ENCODE data around the gene SLC66A1. TPM values are rescaled to one million over a fixed set of nuclear protein-coding genes. Genes with fewer than 3 reads are reported as not detected.

SLC66A1 gene
- total and polyA plus RNA-seq, 9 donors = 2.4 to 15.2 (median 10.4) TPM

DNA sequence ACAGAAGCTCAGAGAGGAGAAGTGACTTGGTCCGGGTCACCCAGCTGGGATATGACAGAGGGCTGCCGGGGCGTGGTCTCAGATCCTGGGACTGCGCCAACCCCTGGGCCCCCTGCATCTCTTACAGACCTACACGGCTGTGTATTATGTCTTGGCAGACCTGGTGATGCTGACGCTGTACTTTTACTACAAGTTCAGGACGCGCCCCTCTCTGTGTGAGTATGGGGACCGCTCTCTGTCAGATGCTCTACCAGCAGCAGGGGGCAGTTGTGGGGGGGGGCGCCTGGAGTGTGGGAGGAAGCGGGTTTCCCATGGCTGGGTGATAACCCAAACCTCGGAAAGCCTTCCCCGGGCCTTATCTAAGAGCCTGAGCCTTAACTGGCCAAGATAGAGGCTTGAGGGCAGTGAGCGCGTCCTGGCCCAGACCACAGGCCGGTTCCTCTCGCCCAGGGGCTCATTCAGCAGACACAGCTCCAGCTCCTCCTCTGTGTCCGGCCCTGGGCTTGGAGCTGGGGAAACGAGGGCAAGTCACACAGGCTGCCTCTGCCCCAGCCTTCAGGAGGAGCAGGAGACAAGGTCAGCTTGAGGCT, 13.3 kb downstream of the SLC66A1 start:
- TF ChIP-seq, protein P1, sequence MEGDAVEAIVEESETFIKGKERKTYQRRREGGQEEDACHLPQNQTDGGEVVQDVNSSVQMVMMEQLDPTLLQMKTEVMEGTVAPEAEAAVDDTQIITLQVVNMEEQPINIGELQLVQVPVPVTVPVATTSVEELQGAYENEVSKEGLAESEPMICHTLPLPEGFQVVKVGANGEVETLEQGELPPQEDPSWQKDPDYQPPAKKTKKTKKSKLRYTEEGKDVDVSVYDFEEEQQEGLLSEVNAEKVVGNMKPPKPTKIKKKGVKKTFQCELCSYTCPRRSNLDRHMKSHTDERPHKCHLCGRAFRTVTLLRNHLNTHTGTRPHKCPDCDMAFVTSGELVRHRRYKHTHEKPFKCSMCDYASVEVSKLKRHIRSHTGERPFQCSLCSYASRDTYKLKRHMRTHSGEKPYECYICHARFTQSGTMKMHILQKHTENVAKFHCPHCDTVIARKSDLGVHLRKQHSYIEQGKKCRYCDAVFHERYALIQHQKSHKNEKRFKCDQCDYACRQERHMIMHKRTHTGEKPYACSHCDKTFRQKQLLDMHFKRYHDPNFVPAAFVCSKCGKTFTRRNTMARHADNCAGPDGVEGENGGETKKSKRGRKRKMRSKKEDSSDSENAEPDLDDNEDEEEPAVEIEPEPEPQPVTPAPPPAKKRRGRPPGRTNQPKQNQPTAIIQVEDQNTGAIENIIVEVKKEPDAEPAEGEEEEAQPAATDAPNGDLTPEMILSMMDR (IDR thresholded peaks at IDR 0.05) = no peak
- no peak for TF ChIP-seq POLR2A (IDR thresholded peaks at IDR 0.05)
- no peak for TF ChIP-seq EP300 (IDR thresholded peaks at IDR 0.05)
- no peaks in the 10 kb centered on the region for H3K36me3 ChIP-seq

DNA sequence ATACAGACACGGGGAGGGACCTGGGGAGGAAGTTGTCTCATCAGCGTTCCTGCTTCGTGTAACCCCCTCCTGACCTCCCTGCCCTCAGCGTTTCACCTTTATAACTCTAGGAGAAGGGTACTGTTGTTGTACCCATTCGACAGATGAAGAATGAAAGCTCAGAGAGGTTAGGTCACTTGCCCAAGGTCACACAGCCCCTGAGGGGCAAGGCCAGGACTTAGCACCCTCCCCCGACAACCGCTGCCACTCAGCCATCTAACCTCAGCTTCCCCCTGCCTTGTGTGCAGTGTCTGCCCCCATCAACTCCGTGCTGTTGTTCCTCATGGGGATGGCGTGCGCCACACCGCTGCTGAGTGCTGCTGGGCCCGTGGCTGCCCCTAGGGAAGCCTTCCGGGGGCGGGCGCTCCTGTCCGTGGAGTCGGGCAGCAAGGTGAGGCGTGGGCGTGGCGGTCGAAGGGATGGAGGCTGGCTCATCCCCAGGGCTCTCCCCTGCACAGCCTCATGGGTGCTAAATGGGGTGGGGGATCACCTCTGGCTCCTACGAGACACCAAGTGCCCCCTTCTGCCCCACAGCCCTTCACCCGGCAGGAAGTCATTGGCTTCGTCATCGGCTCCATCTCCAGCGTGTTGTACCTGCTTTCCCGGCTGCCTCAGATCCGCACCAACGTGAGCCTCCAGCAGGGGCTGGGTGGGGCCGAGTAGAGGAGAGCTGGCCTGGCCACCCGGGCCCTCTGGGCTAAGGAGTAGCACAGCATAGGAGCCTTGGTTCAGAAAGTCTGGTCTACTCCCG, 14.0 kb downstream of the SLC66A1 start:
- intact Hi-C loops (cut with DNase I) = no loop called here
- H3K27me3 ChIP-seq = no peaks in the 10 kb centered on the region
- no peak overlapping the region for H3K4me3 ChIP-seq
- no peaks in the 10 kb centered on the region for H3K4me1 ChIP-seq (ENCODE audit: insufficient read depth)
- H3K9me3 ChIP-seq = no peaks in the 10 kb centered on the region
- no peaks in the 10 kb centered on the region for H3K36me3 ChIP-seq
- WGBS, 3 donors = 80 to 88% (median 81%) methylated on average over 31 to 32 of the region's 32 CpGs
- DNase-seq = no peak
- TF ChIP-seq EP300 (IDR thresholded peaks at IDR 0.05) (no peak), POLR2A (IDR thresholded peaks at IDR 0.05) (no peak)
- TF ChIP-seq, protein P1 (IDR thresholded peaks at IDR 0.05) = no peak
- no peak overlapping the region for H3K27ac ChIP-seq

More for the DNA sequence above, 13.3 kb downstream of the SLC66A1 start:
- Histone ChIP-seq H3K27me3 (no peaks in the 10 kb centered on the region), H3K4me1 (ENCODE audit: insufficient read depth) (no peaks in the 10 kb centered on the region), H3K4me3 (no peak overlapping the region), H3K27ac (no peak overlapping the region), H3K9me3 (no peaks in the 10 kb centered on the region)
- 73 to 81% (median 75%) methylated on average over 19 of the region's 19 CpGs for WGBS, 3 donors
- no peak for DNase-seq
- intact Hi-C loops (cut with DNase I) = no loop called here

DNA sequence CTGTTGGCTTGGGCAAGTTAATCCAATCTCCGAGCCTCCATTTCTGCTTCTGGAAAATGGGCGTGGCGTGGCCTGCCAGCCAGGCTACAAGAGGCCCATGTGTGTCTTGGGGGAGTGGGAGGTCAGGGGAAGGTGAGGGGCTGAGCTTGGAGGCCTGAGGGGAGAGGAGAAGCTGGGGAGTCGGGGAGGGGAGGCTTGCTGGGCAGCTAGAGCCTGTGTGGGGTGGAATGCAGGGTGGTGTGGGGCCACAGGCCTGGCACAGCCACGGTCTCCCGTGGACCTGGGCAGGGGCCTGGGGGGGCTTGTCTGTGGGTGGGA, 14.6 kb downstream of the SLC66A1 start:
- Histone ChIP-seq H3K27ac (no peak overlapping the region), H3K9me3 (no peaks in the 10 kb centered on the region), H3K4me3 (no peak overlapping the region), H3K27me3 (no peaks in the 10 kb centered on the region), H3K36me3 (no peaks in the 10 kb centered on the region), H3K4me1 (ENCODE audit: insufficient read depth) (no peaks in the 10 kb centered on the region)
- 68 to 81% (median 77%) methylated on average over 6 of the region's 6 CpGs for WGBS, 3 donors
- TF ChIP-seq, protein P1 (IDR thresholded peaks at IDR 0.05) = no peak
- TF ChIP-seq EP300 (IDR thresholded peaks at IDR 0.05) (no peak), POLR2A (IDR thresholded peaks at IDR 0.05) (no peak)
- intact Hi-C loops (cut with DNase I) = no loop called here
- DNase-seq = no peak

DNA sequence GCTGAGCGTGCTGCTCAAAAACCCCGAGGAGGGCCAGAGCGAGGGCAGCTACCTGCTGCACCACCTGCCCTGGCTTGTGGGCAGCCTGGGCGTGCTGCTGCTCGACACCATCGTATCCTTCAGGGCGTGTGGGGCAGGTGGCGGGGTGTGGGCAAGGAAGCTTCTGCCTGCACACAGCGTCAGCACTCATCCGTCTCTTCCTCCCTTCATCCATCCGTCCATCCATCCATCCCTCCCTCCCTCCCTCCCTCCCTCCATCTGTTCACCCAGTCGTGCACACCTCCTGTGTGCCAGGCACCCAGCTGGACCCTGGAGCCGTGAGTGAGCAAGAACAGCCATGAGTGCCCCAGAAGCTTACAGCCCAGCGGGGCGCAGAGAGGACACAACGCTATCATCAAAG, 15.2 kb downstream of the SLC66A1 start:
- intact Hi-C loops (cut with DNase I) = no loop called here
- WGBS, 3 donors = 84 to 89% (median 88%) methylated on average over 16 of the region's 16 CpGs
- Histone ChIP-seq H3K27me3 (no peaks in the 10 kb centered on the region), H3K9me3 (no peaks in the 10 kb centered on the region), H3K4me1 (ENCODE audit: insufficient read depth) (no peaks in the 10 kb centered on the region), H3K36me3 (no peaks in the 10 kb centered on the region), H3K4me3 (no peak overlapping the region), H3K27ac (no peak overlapping the region)
- TF ChIP-seq, protein P1 (IDR thresholded peaks at IDR 0.05) = no peak
- TF ChIP-seq POLR2A (IDR thresholded peaks at IDR 0.05) = no peak
- no peak for TF ChIP-seq EP300 (IDR thresholded peaks at IDR 0.05)
- DNase-seq = no peak
